SJSA1 (cell line): Measurements from ENCODE around the gene ZNF544. TPM values are rescaled to one million over a fixed set of nuclear protein-coding genes. Genes with fewer than 3 reads are reported as not detected.
A peak's percentile ranks its signal among the peaks of the same experiment; 100 is the strongest.
"Not testable (repeated sequence)": the region's sequence is repeated elsewhere in the genome, so short reads cannot be mapped to it uniquely, and the experiment has no call there.

Experiments
- DNase-seq, 2 experiments: peaks; one replicate each; pipeline ENCODE4 v3.0.0-alpha.2; 2015 to 2020; ENCODE audit warnings: low spot score in 2 of 2, low read depth in 1 of 2
- H3K27ac ChIP-seq: fragments of 250-450 bp; sonication (Bioruptor Pico); 2 replicates; pipeline ENCODE4 v1.5.1; 2020; ENCODE audit warnings: mild to moderate bottlenecking, moderate library complexity
- H3K27me3 ChIP-seq: fragments of 250-450 bp; sonication (Bioruptor Pico); replicated peaks from 2 replicates; pipeline ENCODE4 v1.5.1; 2020; ENCODE audit warnings: mild to moderate bottlenecking, moderate library complexity
- H3K36me3 ChIP-seq: fragments of 250-450 bp; sonication (Bioruptor Pico); 2 replicates; pipeline ENCODE4 v1.5.1; 2020; ENCODE audit warnings: mild to moderate bottlenecking
- H3K4me1 ChIP-seq: fragments of 250-450 bp; sonication (Bioruptor Pico); replicated peaks from 2 replicates; pipeline ENCODE4 v1.6.1; 2021; ENCODE audit warnings: mild to moderate bottlenecking
- H3K4me3 ChIP-seq: fragments of 250-450 bp; sonication (Bioruptor Pico); 2 replicates; pipeline ENCODE4 v1.5.1; 2020; ENCODE audit warnings: mild to moderate bottlenecking
- H3K9me3 ChIP-seq: fragments of 250-450 bp; sonication (Bioruptor Pico); replicated peaks from 2 replicates; pipeline ENCODE4 v1.5.1; 2020; ENCODE audit warnings: mild to moderate bottlenecking
- total RNA-seq: library from RNA; depleted of rRNA; stranded (reverse); fragments of >200 nt; shearing (Covaris generic); gene quantifications from 2 replicates; pipeline ENCODE4 v1.2.3, GENCODE V29; 2014

The ZNF544 gene
- total RNA-seq, 1 experiment from 2014 or later, result 42.4 TPM

GRCh38 chr19:58217607-58218391 lies 10.9 kb upstream of the ZNF544 start:
- Histone ChIP-seq H3K27me3 (no peaks in the 10 kb centered on the region), H3K4me1 (no peaks in the 10 kb centered on the region), H3K9me3 (peaks cover 21% of the 10 kb centered on the region), H3K27ac (no peak overlapping the region), H3K4me3 (no peak overlapping the region), H3K36me3 (peaks cover 4% of the 10 kb centered on the region)
- DNase-seq, result no peak

- no peaks in the 10 kb centered on the region for H3K27me3 ChIP-seq
- H3K36me3 ChIP-seq, result no peaks in the 10 kb centered on the region
- no peaks in the 10 kb centered on the region for H3K4me1 ChIP-seq
- H3K27ac ChIP-seq, result no peak overlapping the region
- DNase-seq, result no peak
- peaks cover 18% of the 10 kb centered on the region for H3K9me3 ChIP-seq
- H3K4me3 ChIP-seq, result no peak overlapping the region
Observed at GRCh38 chr19:58218899-58219298, 9.8 kb upstream of the ZNF544 start.

- Histone ChIP-seq H3K27me3 (no peaks in the 10 kb centered on the region), H3K4me1 (peaks cover 19% of the 10 kb centered on the region), H3K27ac (peak overlapping the region; percentile 87), H3K9me3 (peaks cover 16% of the 10 kb centered on the region), H3K4me3 (peak overlapping the region; percentile 62), H3K36me3 (peaks cover 40% of the 10 kb centered on the region)
- no peak for DNase-seq
Observed at GRCh38 chr19:58227964-58228584, 640 bp upstream of the ZNF544 start.

- H3K4me1 ChIP-seq, result peaks cover 19% of the 10 kb centered on the region
- no peak for DNase-seq
- H3K9me3 ChIP-seq, result peaks cover 16% of the 10 kb centered on the region
- peak overlapping the region; percentile 62 for H3K4me3 ChIP-seq
- H3K27me3 ChIP-seq, result no peaks in the 10 kb centered on the region
- peaks cover 52% of the 10 kb centered on the region for H3K36me3 ChIP-seq
- no peak overlapping the region; the same call in 1 of the 2 replicates for H3K27ac ChIP-seq
Observed at GRCh38 chr19:58229255-58229639, 533 bp downstream of the ZNF544 start.

- peaks cover 15% of the 10 kb centered on the region for H3K9me3 ChIP-seq
- H3K4me1 ChIP-seq, result no peaks in the 10 kb centered on the region
- no peak overlapping the region for H3K4me3 ChIP-seq
- no peak overlapping the region for H3K27ac ChIP-seq
- no peak for DNase-seq
- peaks cover 87% of the 10 kb centered on the region for H3K36me3 ChIP-seq
- H3K27me3 ChIP-seq, result no peaks in the 10 kb centered on the region
Observed at GRCh38 chr19:58237324-58237723, 8.6 kb downstream of the ZNF544 start.

GRCh38 chr19:58243351-58243750 lies 14.6 kb downstream of the ZNF544 start:
- no peak for DNase-seq
- Histone ChIP-seq H3K4me3 (no peak overlapping the region), H3K27me3 (no peaks in the 10 kb centered on the region), H3K9me3 (peaks cover 20% of the 10 kb centered on the region), H3K27ac (no peak overlapping the region), H3K4me1 (no peaks in the 10 kb centered on the region), H3K36me3 (peaks cover 92% of the 10 kb centered on the region)

GRCh38 chr19:58248886-58249285 lies 20.2 kb downstream of the ZNF544 start:
- Histone ChIP-seq H3K27me3 (no peaks in the 10 kb centered on the region), H3K9me3 (peaks cover 59% of the 10 kb centered on the region), H3K36me3 (peaks cover 100% of the 10 kb centered on the region)

GRCh38 chr19:58252102-58252685 lies 23.5 kb downstream of the ZNF544 start:
- Histone ChIP-seq H3K4me1 (no peaks in the 10 kb centered on the region), H3K4me3 (no peak overlapping the region), H3K9me3 (peaks cover 67% of the 10 kb centered on the region), H3K27me3 (no peaks in the 10 kb centered on the region), H3K27ac (no peak overlapping the region), H3K36me3 (peaks cover 96% of the 10 kb centered on the region)
- no peak for DNase-seq

More at GRCh38 chr19:58248886-58249285, 20.2 kb downstream of the ZNF544 start:
- Histone ChIP-seq H3K27ac (no peak overlapping the region), H3K4me1 (no peaks in the 10 kb centered on the region), H3K4me3 (no peak overlapping the region)
- no peak for DNase-seq

GRCh38 chr19:58258259-58258658 lies 29.5 kb downstream of the ZNF544 start:
- Histone ChIP-seq H3K9me3 (peaks cover 72% of the 10 kb centered on the region), H3K36me3 (peaks cover 87% of the 10 kb centered on the region)

GRCh38 chr19:58261600-58261967 lies 32.9 kb downstream of the ZNF544 start:
- peak in 1 of 2 experiments; percentile 9 for DNase-seq
- Histone ChIP-seq H3K27me3 (no peaks in the 10 kb centered on the region), H3K27ac (no peak overlapping the region), H3K4me3 (no peak overlapping the region), H3K4me1 (no peaks in the 10 kb centered on the region), H3K36me3 (peaks cover 86% of the 10 kb centered on the region), H3K9me3 (peaks cover 76% of the 10 kb centered on the region)

More at GRCh38 chr19:58258259-58258658, 29.5 kb downstream of the ZNF544 start:
- H3K27ac ChIP-seq, H3K27me3 ChIP-seq, DNase-seq, H3K4me3 ChIP-seq, H3K4me1 ChIP-seq: not testable (repeated sequence)

- Histone ChIP-seq H3K9me3 (peaks cover 77% of the 10 kb centered on the region), H3K27ac (no peak overlapping the region), H3K27me3 (no peaks in the 10 kb centered on the region), H3K4me1 (no peaks in the 10 kb centered on the region), H3K36me3 (peaks cover 87% of the 10 kb centered on the region), H3K4me3 (no peak overlapping the region)
- DNase-seq, result peak in 1 of 2 experiments; percentile 12
Observed at GRCh38 chr19:58261968-58262921, 33.5 kb downstream of the ZNF544 start.

- no peaks in the 10 kb centered on the region for H3K4me1 ChIP-seq
- H3K4me3 ChIP-seq, result no peak overlapping the region
- no peak for DNase-seq
- peaks cover 73% of the 10 kb centered on the region for H3K9me3 ChIP-seq
- H3K36me3 ChIP-seq, result peaks cover 82% of the 10 kb centered on the region
- no peak overlapping the region for H3K27ac ChIP-seq
- H3K27me3 ChIP-seq, result no peaks in the 10 kb centered on the region
Observed at GRCh38 chr19:58262922-58263296, 34.2 kb downstream of the ZNF544 start.

GRCh38 chr19:58265100-58265499 lies 36.4 kb downstream of the ZNF544 start:
- Histone ChIP-seq H3K4me3 (no peak overlapping the region), H3K27me3 (no peaks in the 10 kb centered on the region), H3K36me3 (peaks cover 67% of the 10 kb centered on the region), H3K27ac (no peak overlapping the region), H3K4me1 (no peaks in the 10 kb centered on the region), H3K9me3 (peaks cover 68% of the 10 kb centered on the region)
- DNase-seq, result no peak
